ENCODE measurements around the gene CCDC78. TPM values are rescaled to one million over a fixed set of nuclear protein-coding genes. Genes with fewer than 3 reads are reported as not detected.

Gene CCDC78
- total RNA-seq, 1 experiment from 2014 or later = 22.9 TPM

GRCh38 chr16:673399-673991 is 52.7 kb downstream of the CCDC78 start:
- Histone ChIP-seq H3K27ac (ENCODE audit: low read depth, low read length) (no peak overlapping the region), H3K9me3 (ENCODE audit: control insufficient read depth in 1 of 2, insufficient read depth in 1 of 2, low read depth in 1 of 2, low read length in 2 of 2) (no peaks in the 10 kb centered on the region), H4K20me1 (ENCODE audit: insufficient read depth) (no peaks in the 10 kb centered on the region), H2AFZ (ENCODE audit: low read depth, low read length, poor library complexity, severe bottlenecking) (no peak overlapping the region), H3K4me3 (replicated peaks in 1 of 2; ENCODE audit: low read depth in 1 of 2, low read length in 2 of 2) (no peak overlapping the region), H3K4me1 (ENCODE audit: control insufficient read depth in 1 of 2, insufficient read depth in 2 of 2, low read length in 2 of 2) (peaks cover 0 to 5% of the 10 kb centered on the region in 2 experiments; a peak in 1 of 4 replicates), H3K9me2 (ENCODE audit: insufficient read depth) (no peaks in the 10 kb centered on the region), H3K4me2 (ENCODE audit: low read length) (no peak overlapping the region), H3K9ac (ENCODE audit: low read length) (no peak overlapping the region), H3K27me3 (ENCODE audit: insufficient read depth, low read length) (no peaks in the 10 kb centered on the region), H3K36me3 (ENCODE audit: control insufficient read depth in 1 of 2, insufficient read depth in 2 of 2, low read length in 2 of 2) (peaks cover 0 to 4% of the 10 kb centered on the region in 2 experiments; a peak in 1 of 4 replicates), H3K79me2 (ENCODE audit: insufficient read depth, low read length) (peaks cover 21% of the 10 kb centered on the region)
- intact Hi-C loops (cut with micrococcal nuclease) = no loop called here
- ATAC-seq (no peak), DNase-seq (ENCODE audit: low read depth, low spot score) (no peak)
- CTCF ChIA-PET = no interaction called here
- POLR2A ChIA-PET = no interaction called here
- RAD21 ChIA-PET (ENCODE audit: low non-redundant PET in 1 of 2, low total read pairs in 2 of 2, uncharacterized antibody in 2 of 2, unreplicated experiment in 2 of 2) = no interaction called here
- TSS peak; percentile 21 for BruUV-seq (replicated peaks)
- TF ChIP-seq SIN3A (IDR thresholded peaks at IDR 0.05; ENCODE audit: low read depth) (no peak), TCF7L2 (IDR thresholded peaks at IDR 0.05; ENCODE audit: borderline replicate concordance, extremely low read depth, insufficient read depth, insufficient read length) (no peak), ATF3 (IDR thresholded peaks at IDR 0.05) (no peak), ZNF274 (IDR thresholded peaks at IDR 0.05; ENCODE audit: low read depth, low read length) (no peak), ELF1 (IDR thresholded peaks at IDR 0.05; ENCODE audit: borderline replicate concordance, low read depth) (no peak), JUND (IDR thresholded peaks at IDR 0.05) (no peak), POLR2A (IDR thresholded peaks at IDR 0.05; ENCODE audit: borderline replicate concordance, extremely low read depth, insufficient read depth, insufficient read length) (no peak), CBX3 (IDR thresholded peaks at IDR 0.05; ENCODE audit: low read depth) (no peak), SP1 (IDR thresholded peaks at IDR 0.05; ENCODE audit: low read depth) (no peak), EZH2 (IDR thresholded peaks at IDR 0.05) (no peak), ZBTB33 (IDR thresholded peaks at IDR 0.05; ENCODE audit: extremely low read depth, insufficient replicate concordance, low read length) (no peak), ZFX (IDR thresholded peaks at IDR 0.05) (no peak), REST (IDR thresholded peaks at IDR 0.05; ENCODE audit: low read depth) (no peak), FOSL1 (IDR thresholded peaks at IDR 0.05; ENCODE audit: low read depth) (no peak), EZH2phosphoT487 (IDR thresholded peaks at IDR 0.05; ENCODE audit: borderline replicate concordance) (no peak), CTCF (IDR thresholded peaks at IDR 0.05 in 2 of 3, conservative IDR thresholded peaks at IDR 0.05 in 1 of 3; ENCODE audit: borderline replicate concordance in 1 of 3, insufficient read depth in 1 of 3, low read depth in 2 of 3, low read length in 2 of 3) (no peak)

Measured in HCT116 (cell line).